ENCODE data around the gene NAE1.

- TF ChIP-seq SP1 (IDR thresholded peaks at IDR 0.05) (no peak), SUZ12 (IDR thresholded peaks at IDR 0.05) (no peak), LEF1 (IDR thresholded peaks at IDR 0.05; ENCODE audit: borderline replicate concordance) (no peak), L3MBTL2 (conservative IDR thresholded peaks at IDR 0.05) (no peak), HDGF (IDR thresholded peaks at IDR 0.05; ENCODE audit: borderline replicate concordance) (no peak)
Observed at GRCh38 chr16:66774981-66775380, 55.8 kb downstream of the NAE1 start.

All from HEK293T (cell line).